Sigmoid colon (tissue), 4 donors: ENCODE measurements around the gene LRP1.

Source experiments
- EP300 ChIP-seq, 4 donors: sonication (generic); formaldehyde crosslinking; IDR thresholded peaks; one replicate each; pipeline ENCODE4 v1.6.1; 2017; ENCODE audit warnings: antibody characterized with exemption in 4 of 4
- POLR2A ChIP-seq, 2 donors: fragments of 450-650 bp; IDR thresholded peaks; one replicate each; pipeline ENCODE4 v1.6.1; 2016; ENCODE audit warnings: antibody characterized with exemption in 2 of 2, mild to moderate bottlenecking in 2 of 2, moderate library complexity in 2 of 2
- POLR2AphosphoS5 ChIP-seq, 4 donors: sonication (generic); formaldehyde crosslinking; IDR thresholded peaks; one replicate each; pipeline ENCODE4 v1.6.1; 2017; ENCODE audit warnings: antibody characterized with exemption in 4 of 4
- TF ChIP-seq, protein P1 (sequence below), 4 experiments: fragments of 450-650 bp in 3 of 4; fragments of 200-600 bp in 1 of 4; IDR thresholded peaks; one replicate each; pipeline ENCODE4 v1.5.1; 2016 to 2019; ENCODE audit warnings: antibody characterized with exemption in 4 of 4, mild to moderate bottlenecking in 3 of 4, moderate library complexity in 2 of 4

DNA sequence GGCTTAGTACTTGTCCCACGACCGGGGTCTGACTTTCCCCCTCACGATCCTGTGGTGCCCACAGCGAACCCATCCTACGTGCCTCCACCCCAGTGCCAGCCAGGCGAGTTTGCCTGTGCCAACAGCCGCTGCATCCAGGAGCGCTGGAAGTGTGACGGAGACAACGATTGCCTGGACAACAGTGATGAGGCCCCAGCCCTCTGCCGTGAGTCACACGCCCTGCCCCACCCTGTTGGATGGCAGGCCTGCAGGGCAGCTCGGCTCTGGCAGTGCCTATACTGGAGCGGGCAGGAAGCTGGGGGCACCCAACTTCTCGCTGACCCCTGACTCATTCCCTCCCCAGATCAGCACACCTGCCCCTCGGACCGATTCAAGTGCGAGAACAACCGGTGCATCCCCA, 37.5 kb downstream of the LRP1 start:
- no peak for TF ChIP-seq POLR2A (IDR thresholded peaks at IDR 0.05)
- TF ChIP-seq, protein P1, sequence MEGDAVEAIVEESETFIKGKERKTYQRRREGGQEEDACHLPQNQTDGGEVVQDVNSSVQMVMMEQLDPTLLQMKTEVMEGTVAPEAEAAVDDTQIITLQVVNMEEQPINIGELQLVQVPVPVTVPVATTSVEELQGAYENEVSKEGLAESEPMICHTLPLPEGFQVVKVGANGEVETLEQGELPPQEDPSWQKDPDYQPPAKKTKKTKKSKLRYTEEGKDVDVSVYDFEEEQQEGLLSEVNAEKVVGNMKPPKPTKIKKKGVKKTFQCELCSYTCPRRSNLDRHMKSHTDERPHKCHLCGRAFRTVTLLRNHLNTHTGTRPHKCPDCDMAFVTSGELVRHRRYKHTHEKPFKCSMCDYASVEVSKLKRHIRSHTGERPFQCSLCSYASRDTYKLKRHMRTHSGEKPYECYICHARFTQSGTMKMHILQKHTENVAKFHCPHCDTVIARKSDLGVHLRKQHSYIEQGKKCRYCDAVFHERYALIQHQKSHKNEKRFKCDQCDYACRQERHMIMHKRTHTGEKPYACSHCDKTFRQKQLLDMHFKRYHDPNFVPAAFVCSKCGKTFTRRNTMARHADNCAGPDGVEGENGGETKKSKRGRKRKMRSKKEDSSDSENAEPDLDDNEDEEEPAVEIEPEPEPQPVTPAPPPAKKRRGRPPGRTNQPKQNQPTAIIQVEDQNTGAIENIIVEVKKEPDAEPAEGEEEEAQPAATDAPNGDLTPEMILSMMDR (IDR thresholded peaks at IDR 0.05): no peak
- no peak for TF ChIP-seq POLR2AphosphoS5 (IDR thresholded peaks at IDR 0.05)
- no peak for TF ChIP-seq EP300 (IDR thresholded peaks at IDR 0.05)
